Left kidney (tissue), 2 donors: ENCODE data around the gene LGALS3BP. TPM values are rescaled to one million over a fixed set of nuclear protein-coding genes. Genes with fewer than 3 reads are reported as not detected.

Experiments used
- DNase-seq: peaks from one replicate; pipeline ENCODE4 v3.0.0-alpha.2; 2013
- polyA plus RNA-seq: library from polyadenylated mRNA; unstranded; fragments of 120-200 nt; gene quantifications from one replicate; pipeline ENCODE4 v1.2.1, GENCODE V29; 2013; ENCODE audit not compliant: insufficient read length

The LGALS3BP gene
- polyA plus RNA-seq, 1 donor = 115 TPM

DNA sequence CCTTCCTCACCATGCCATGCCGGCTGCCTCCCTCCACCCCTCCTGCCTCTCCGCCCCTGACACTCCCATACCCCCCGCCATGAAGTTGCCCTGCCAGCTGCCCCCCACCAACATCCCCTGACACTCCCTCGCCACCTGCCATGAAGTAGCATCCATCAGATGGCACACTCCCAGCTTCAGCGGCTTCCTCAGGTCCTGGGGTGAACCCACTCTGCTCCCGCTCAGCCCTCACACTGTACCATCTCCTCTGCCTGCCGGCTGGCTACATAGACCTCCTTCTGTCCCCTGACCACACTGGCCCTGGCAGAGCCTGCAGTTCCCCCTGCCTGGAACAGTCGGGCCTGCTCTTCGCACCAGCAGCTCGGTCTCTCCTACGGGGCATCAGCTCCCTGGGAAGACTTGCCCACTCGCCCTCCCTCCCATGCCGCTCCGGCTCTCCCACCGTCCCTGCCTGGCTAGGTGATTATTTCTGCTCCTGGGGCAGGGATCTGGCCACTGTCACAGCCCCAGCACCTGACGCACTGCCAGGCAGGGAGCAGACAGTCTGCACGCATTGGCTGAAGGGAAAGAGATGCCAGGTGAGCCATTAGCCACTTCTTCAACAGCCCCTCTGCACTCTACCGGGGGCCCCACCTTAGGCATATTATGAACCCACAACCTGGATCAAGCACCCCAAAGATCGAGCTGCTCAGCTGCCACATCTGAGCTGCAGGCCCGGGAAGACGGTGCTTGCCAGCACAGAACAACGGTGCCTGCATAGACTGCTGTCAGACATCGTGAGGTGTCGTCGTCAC, 20.9 kb upstream of the LGALS3BP start:
- no peak for DNase-seq

- DNase-seq = no peak
Observed at GRCh38 chr17:78999947-79000395, 20.2 kb upstream of the LGALS3BP start.

- DNase-seq = no peak
Observed at GRCh38 chr17:78999056-78999768, 19.5 kb upstream of the LGALS3BP start.

DNA sequence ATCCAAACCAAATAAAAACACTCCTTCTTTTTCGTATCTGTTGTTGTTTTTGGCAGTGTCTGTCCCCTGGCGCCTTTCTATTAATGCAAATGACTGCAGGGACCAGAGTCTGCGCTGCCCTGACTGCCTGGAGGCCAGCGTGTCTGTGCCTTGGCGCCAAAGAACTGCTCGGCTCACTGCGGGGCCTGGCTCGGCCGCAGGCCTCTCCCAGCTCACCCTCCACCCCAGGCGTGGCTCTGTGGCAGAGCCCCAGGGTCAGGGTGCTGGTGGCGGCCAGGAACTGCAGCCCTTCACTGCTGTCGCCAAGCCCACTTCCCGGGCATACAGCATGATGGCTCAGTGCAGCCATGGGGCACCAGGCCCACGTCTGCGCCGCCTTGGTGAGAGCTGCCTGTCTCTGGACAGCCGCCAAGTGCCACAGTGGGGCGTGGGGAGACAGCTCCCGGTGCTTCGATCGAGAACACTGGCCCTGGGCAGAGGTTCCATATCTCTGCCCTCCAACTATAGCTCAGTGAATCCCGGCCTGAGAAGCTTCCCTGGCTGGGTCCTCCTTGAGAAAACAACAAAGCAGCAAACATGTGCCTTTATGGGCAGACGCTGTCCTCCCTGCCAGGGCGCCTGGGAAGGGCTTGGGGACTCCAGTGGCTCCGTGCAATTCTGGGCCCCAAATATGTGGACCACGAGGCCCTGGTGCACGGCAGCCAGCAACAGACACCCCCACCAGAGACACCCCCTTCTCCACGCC, 18.8 kb upstream of the LGALS3BP start:
- DNase-seq = no peak

DNA sequence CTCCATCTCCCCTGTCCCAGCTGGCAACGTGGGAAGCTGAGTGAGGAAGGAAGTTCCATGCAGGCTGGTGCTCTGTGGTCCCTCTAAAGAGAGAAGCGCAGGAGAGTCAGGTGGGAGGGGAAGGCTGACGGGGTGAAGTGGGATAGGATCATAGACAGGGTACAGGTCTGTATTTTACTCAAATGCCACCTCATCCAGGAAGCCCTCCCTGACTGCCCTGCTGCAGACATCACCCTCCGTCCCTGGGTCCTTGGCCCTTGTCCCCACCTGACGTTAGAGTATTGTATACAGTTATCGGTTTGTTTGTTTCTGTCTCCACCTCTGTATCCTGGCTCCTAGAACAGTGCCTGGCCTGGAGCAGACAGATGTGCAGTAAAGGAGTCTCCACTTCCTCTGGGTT, 18.2 kb upstream of the LGALS3BP start:
- no peak for DNase-seq

DNA sequence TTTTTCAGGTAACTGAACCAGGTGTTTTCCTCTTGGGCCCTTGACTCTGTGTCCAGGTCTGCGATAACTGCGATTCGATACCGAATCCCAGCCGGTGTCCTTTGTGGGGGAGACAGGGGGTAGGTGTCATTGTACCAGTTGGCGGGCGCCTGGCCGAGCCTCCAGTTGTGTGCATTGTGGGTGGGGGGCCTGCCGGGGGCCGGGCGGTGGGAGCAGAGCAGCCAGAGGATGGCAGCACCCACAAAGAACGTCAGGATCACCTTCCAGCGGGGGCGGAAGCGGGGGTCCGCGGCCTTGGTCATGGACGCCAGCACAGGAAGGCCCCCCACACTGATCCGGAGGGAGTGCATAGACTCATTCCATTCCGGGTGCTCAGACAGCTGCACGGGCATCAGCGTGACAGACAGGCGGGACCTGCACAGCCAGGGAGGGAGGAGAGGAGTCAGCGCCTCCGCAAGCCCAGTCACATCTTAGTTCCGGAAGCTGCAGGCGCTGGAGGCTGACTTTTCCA, 17.6 kb upstream of the LGALS3BP start:
- no peak for DNase-seq

DNA sequence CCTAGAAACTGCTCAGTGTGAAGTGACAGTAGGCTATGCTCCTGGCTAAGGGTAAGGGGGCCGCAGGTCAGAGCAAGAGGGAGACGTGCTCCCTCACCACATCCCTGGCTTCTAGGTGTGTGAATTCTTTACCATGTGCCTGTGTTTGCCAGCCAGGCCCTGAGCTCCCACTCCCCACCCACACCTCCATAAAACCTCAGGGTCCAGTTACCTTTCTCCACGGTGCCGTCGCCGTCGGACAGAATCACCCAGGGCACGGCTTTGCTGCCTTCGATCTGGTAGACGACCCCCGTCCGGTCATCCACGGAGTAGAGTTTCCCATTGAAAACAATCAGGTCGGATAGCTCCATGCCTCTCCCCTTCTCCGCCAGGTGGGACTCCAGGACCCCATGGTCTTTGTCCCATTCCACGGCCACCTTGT, 17.1 kb upstream of the LGALS3BP start:
- DNase-seq = no peak

DNA sequence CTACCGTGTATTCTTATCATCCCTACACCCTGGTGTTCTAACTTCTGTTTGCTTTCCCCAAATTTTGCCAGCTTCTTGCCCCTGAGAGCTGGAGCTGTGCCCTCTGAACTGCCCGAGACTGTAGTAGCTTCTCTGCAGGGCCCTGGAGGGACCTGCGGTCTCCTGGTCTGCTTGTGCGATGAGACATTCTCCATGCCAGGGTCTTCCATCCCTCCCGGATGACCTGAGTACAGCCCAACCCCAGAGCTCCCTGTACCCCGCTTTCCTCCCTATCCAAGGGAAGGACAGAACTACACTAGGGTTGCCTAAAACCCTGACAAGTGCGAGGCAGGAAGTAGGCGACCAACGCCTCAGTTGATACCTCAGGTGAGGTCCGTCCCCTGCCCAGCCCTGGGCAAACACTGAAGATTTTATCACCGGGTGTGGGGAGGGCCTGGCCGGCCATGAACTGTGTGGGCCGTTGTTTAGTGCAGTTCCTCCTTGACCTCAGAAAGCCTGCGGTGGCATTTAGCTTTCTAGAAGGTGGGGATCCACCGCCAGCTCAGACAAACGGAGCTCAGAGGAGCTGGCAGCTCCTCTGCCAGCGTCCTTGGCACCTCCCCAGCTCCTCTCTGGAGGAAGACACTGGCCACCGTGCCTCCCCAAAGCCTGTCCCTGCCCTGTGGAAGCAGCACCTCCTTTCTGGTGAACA, 16.2 kb upstream of the LGALS3BP start:
- DNase-seq = no peak

DNA sequence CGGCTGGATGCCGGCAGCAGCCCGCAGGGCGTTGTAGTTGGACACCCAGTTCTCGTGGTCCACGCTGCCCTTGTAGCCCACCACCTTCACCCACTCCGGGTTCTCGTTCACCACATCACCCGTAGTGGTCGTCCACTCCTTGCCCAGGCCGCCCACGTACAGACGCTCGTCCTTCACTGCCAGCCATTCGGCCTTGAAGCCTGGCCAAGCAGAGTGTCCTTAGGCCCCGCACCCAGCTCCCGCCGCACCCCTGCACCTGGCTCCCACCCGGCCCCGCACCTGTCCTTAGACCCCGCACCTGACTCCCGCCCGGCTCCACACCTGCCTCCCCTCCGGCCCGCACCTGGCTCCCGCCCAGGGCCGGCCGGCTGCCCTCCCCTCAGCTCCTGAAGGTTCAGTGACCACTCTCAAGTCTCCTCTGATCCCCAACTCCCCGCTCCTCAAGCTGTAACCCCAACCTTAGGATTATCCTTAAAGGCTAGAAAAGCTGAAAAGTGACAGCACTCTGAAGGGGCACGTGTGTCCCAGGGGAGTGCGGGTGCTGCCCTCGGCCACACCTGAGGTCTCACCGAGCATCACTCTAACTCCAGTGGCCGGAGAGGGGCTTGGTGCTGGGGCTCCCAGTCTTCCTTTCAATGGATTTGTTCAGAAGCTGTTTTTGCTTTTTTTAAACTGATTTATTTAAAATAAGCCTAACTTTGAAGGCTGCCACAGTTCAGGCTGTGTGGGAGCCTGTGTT, 15.5 kb upstream of the LGALS3BP start:
- DNase-seq = no peak

DNA sequence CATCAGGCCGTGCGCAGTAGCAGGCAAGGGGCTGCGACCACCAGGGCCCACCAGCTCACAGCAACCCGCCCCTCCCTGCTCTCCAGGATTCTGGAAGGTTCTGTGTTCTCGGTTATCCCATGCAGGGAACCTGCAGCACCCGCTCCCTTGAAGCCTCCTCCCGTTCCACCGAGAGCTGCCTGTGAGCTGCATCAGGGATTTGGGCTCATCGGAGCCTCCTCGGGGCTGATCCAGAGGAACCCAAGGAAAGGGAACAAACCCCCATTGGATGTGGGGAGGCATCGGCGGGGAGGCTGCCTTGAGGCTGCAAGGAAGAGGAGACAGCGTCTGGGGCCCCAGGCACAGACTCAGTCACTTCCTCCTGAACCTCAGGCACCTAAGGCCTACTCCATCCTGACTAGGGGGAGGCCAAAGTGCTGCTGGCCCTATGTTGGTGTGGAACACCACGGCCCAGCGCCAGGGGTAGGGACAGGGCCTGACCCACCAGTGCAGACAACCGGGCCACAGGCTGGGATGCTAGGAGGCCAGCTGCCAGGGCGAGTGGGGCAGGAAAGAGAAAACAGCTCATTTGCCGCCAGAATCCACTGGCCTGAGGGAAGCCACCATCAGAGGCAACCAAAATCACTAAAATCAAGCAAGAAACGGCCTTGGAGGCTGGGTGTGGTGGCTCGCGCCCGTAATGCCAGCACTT, 14.4 kb upstream of the LGALS3BP start:
- DNase-seq = no peak

DNA sequence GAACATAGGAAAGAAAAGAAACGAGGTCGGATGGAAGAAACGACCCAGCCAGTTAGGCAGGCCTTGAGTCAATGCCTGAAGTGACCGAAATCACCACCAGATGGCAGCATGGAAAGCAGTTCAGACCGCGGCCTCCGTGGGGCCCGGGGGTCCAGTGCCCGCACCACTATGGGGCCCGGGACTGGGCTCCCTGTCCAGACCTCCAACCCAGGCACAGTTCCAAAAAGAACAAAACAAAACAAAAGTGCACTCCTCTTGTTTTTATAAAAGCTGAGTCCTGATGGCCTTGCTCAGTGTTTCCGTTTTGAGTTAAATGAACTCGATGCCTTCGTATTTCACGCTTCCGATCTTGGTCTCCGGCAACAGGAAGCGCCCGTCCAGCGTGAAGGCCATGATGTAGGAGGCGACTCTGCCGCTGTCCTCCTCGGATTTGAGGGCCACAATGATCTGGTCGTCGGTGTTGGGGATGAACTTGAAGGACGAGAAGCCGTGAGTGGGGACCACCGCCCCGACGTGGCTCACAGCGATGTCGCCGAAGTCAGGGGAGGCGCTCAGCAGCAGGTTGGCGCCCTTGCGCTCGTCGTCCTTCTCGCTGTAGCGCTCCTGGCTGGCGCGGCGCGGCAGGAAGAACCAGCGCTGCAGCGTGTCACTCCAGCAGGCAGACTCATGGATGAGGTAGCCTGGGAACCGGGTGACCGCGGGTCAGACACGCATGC, 13.7 kb upstream of the LGALS3BP start:
- peak; percentile 53 for DNase-seq

GRCh38 chr17:78992542-78993212, 13.0 kb upstream of the LGALS3BP start:
- DNase-seq = no peak

DNA sequence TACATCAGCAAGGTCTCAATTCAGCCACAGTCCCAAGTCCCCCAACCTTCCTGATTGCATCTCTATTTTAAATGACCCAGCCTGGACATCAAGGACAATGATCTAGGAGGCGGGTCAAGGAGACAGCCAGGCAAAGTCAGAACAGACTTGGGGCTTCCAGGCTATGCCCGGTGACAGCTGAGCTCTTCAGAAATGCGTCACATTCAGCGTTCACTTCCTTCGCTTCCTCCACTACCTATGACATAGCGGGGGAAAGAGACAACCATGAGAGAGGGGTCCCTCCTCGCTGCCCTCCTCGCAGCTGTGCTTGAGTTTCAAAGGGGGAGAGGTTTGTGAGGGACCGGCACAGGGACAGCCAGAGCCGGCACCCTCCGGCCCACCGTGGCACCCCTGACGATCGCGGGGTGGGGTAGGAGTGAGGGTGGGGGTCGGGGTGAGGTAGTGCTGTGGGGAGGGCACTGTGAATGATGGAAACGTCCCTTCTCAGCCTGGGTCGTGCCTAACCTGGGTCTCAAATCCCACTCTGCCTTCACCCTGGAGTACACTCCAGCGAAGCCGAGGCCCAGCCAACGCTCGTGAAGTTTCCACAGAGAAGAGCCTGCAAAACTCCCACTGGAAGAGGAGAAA, 12.3 kb upstream of the LGALS3BP start:
- no peak for DNase-seq

DNA sequence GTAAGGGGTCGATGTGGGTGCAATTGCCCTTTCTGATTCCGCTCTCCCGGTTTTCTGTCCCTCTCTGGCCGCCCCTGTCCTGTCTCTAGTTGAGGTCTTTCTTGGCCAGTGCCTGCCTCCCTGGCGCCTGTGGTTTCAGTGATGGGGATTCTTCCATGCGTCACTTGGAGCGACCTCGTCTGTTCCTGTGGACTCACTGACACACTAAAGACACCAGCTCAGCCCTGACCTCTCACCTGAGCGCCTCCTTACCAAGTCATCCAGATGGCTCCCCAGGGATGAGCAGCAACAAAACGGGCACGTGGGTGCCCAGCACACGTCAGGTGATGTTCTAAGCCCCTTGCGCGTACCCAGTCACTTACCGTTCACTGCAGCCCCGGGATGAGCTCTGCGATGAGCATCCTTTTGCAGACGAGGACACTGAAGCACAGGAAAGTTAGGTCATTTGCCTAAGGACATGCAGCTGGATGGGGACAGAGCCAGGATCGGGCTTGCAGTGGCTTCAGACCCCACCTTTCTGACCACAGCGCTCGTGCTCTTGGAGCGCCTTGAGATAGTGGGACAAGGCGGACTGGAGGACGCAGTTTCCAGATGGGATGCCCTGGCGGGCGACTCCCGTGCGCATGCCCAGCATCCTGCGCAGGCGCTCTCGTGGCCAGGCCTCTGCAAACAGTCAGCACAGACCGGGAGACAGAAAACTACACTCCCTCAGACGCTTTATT, 11.5 kb upstream of the LGALS3BP start:
- no peak for DNase-seq

- no peak for DNase-seq
Observed at GRCh38 chr17:78990349-78991016, 10.8 kb upstream of the LGALS3BP start.

DNA sequence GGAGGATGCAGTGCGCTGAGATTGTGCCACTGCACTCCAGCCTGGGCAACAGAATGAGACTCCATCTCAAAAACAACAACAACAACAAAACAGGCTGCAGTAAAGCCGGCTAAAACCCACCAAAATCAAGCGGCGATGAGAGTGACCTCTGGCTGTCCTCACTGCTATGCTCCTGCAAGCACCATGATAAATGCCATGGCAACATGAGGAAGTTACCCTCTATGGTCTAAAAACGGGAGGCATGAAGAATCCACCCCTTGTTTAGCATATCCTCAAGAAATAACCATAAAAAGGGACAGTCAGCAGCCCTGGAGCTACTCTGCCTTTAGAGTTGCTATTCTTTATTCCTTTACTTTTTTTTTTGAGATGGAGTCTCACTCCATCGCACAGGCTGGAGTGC, 8.4 kb upstream of the LGALS3BP start:
- no peak for DNase-seq

GRCh38 chr17:78986649-78987328, 7.1 kb upstream of the LGALS3BP start:
- no peak for DNase-seq
